Activated effector memory CD4-positive, alpha-beta T cell treated with Interleukin-2 at 50 U/mL for 16 hours (primary cell): ENCODE measurements around the gene AOC1.

Experiments
- DNase-seq: peaks from one replicate; pipeline ENCODE4 v3.0.0-alpha.2; 2020

The AOC1 gene

GRCh38 chr7:150858236-150859197 is 6.2 kb downstream of the AOC1 start:
- no peak for DNase-seq

DNA sequence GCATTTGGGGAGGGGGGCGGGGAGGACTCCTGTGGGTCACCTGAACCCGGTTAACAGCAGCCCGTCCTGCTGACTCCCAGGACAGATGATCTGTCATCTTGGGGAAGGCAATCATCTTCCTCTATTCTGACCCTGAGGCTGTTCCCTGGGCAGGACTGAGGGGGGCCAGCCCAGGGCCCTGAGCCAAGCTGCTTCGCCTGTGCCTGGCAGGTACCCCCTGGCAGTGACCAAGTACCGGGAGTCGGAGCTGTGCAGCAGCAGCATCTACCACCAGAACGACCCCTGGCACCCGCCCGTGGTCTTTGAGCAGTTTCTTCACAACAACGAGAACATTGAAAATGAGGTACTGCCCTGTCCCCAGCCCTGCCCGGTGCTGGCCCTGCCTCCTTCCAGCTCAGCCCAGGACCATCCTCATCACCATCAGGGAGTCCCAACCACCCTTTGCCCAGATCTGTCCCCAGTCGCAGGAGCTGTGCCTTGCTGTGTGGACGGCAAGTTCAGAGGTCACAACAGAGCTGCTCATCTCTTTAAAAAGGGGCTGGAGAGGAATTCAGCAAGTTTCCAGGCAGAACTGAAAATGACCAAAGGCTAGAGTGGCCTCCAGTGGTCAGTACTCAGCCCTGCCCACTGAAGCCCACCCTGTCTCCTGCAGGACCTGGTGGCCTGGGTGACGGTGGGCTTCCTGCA is 8.1 kb downstream of the AOC1 start:
- DNase-seq, result no peak

DNA sequence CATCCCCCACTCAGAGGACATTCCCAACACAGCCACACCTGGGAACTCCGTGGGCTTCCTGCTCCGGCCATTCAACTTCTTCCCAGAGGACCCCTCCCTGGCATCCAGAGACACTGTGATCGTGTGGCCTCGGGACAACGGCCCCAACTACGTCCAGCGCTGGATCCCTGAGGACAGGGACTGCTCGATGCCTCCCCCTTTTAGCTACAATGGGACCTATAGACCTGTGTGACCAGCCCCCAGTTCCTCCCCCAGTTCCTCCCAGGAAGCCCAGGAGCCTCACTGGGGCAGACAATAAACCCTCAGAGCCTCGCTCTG is 8.6 kb downstream of the AOC1 start:
- no peak for DNase-seq

GRCh38 chr7:150862356-150862755 is 10.0 kb downstream of the AOC1 start:
- DNase-seq, result no peak

DNA sequence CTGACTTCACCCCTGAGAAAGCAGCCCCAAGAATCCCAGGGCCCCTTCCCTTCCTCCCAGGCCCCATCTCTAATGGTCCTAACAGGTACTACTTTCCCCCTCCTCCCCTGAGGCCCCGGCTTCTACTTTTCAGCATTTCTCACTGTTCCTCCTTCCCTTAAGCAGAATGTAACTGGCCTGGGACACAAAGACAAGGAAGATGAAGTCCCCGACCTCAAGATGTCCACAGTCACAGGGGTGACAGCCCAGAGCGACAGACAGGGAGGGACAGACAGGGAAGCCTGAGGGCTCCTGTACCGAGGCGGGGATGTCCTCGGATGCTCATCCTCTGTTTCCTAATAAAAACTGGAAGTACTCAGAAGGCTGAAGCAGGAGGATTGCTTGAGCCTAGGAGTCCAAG is 11.6 kb downstream of the AOC1 start:
- no peak for DNase-seq

DNA sequence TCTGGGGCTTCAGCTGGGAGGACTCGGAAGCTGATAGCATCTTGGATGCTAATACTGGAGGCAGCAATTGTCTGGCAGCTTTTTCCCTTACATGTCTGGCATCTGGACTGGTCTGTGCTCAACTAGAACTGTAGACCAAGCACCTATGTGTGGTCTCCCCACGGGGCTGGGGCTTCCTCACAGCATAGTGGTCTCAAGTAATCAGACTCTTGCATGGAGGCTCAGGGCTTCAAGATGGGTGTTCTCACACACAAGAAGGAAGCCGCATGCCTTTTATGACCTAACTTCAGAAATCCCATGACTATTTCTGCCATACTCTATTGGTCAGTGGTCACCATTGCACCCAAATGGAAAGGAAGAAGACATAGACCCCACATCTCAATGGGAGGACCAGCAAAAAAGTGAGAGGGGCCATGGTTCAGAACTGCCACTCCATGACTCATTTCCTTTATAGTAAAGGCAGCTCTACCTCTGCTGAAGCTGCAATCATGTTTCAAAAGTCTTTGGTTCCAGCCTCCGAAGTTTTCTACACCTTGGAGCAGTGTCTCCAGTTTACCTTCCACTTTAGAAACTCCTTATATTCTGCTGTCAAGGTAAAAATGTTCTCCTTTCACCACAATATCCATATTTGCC is 14.7 kb downstream of the AOC1 start:
- DNase-seq, result no peak

- DNase-seq, result no peak
These were observed 15.3 kb downstream of the AOC1 start for GRCh38 chr7:150867605-150868004.

- no peak for DNase-seq
These were observed 17.1 kb downstream of the AOC1 start for GRCh38 chr7:150869467-150869866.

DNA sequence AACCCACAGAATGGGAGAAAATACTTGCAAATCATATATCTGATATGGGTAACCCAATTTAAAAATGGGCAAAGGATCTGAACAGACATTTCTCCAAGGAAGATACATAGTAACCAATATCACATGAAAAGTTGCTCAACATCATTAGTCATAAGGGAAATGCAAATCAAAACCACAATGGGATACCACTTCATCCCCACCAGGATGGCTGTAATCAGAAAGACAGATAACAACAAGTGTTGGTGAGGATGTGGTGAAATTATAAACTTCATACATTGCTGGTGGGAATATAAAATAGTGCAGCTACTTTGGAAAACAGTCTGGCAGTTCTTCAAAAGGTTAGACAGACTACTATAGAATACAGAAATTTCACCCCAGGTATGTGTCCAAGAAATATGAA is 19.3 kb downstream of the AOC1 start:
- no peak for DNase-seq

- DNase-seq, result no peak
These were observed 22.3 kb downstream of the AOC1 start for GRCh38 chr7:150874401-150875198.

GRCh38 chr7:150875791-150876190 is 23.5 kb downstream of the AOC1 start:
- DNase-seq, result no peak

GRCh38 chr7:150876817-150877526 is 24.7 kb downstream of the AOC1 start:
- peak; percentile 12 for DNase-seq

DNA sequence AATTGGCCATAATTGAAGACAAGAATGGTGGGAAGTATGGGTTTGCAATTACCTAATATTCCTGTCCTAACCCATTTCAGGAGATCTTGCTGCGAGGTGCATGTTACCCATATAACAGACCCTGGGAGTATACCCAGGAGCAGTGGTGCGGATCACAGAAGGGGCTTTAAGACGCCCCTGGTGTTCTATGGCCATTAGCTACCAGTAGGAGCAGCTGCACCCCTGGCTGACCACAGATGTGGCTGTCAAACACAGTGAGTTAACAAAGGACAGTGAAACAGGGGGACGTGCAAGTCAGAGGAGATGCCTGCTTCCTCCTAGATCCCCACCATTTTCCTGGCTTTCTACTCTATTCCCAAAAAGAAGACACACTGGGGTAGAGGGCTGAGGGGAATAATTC is 25.2 kb downstream of the AOC1 start:
- DNase-seq, result no peak

GRCh38 chr7:150879345-150879744 is 27.0 kb downstream of the AOC1 start:
- DNase-seq, result no peak

GRCh38 chr7:150881189-150881588 is 28.9 kb downstream of the AOC1 start:
- DNase-seq, result no peak

DNA sequence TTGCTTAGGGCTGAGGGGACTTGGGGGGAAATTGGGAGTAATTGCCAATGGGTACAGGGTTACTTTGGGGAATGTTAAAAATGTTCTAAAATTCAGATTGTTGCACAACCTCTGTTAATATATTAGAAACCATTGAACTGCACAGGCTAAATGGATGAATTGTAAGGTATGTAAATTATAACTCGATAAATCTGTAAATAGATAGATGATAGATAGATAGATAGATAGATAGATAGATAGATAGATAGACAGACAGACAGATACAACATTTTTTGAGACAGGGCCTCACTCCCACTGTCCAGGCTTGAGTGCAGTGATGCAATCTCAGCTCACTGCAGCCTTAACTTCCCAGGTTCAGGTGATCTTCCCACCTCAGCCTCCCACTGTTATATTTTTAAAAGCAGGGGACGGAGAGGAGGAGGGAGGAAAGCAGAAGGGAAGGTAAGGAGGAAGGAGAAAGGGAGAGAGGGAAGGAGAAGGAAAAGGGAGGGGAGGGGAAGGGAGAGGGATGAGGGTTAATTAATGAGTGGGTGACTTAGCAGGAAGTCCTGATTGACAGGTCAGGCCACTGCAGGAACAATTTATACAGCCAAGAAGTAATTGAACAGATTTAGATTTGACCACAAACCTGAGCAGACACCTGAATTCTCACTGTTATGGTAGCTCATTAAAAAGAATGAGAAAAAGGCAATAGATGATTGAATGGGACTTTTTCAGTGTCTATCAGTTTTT is 38.7 kb downstream of the AOC1 start:
- DNase-seq, result no peak

DNA sequence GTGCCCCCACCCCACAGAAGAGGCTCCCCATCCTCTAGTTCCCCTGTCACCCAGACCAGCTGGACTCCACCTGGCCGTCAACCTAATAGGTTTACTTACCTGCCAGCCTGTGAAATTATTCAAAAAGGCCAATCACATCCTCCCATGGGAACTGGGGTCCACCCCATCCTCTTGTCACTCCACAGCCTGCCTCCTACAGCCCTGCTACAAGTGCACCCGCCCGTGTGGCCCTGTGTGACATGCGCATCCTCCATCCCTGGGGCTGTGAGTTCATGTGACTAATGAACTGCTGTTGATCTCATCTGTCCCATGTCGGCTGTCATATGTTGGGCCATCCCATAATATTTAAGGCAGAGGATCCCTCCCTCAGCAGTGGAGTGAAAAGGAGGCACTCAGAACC is 39.4 kb downstream of the AOC1 start:
- DNase-seq, result no peak

DNA sequence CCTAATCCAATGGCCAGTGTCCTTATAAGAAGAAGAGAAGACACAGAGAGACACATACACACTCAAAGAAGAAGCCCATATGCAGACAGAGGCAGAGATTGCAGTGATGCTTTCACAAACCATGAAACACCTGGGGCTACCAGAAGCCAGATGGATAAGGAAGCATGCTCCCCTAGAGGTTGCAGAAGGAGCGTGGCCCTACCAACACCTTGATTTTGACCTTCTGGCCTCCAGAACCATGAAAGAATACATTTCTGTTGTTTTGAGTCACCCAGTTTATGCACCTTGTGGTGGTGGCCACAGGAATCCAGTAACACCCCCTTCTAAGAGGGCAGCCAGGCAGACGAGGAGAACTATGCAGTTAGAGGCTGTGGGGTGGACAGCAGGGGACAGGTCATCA is 43.5 kb downstream of the AOC1 start:
- DNase-seq, result no peak

- DNase-seq, result no peak
These were observed 44.4 kb downstream of the AOC1 start for GRCh38 chr7:150896562-150897209.

GRCh38 chr7:150897502-150898474 is 45.5 kb downstream of the AOC1 start:
- DNase-seq, result no peak
